ENCODE measurements around the gene CDH10.

CDH10 gene

GRCh38 chr5:24644761-24645160 is at the start of gene CDH10:
Gene CDH10, minus strand, starts transcription at chr5:24644978. Its CDS starts 51,488 bp downstream, at chr5:24593490.
- no peak within 1 kb of the TSS for H3K4me3 ChIP-seq (ENCODE audit: low read depth, low read length)
- TF ChIP-seq CTCF (IDR thresholded peaks at IDR 0.05; ENCODE audit: borderline replicate concordance, insufficient read depth, low read depth, low read length) = no peak

- no peak for TF ChIP-seq CTCF (IDR thresholded peaks at IDR 0.05; ENCODE audit: borderline replicate concordance, insufficient read depth, low read depth, low read length)
- no peak overlapping the region for H3K4me3 ChIP-seq (ENCODE audit: low read depth, low read length)
These were observed 48.8 kb upstream of the CDH10 start for GRCh38 chr5:24693609-24694008.

GRCh38 chr5:24691074-24691473 is 46.3 kb upstream of the CDH10 start:
- TF ChIP-seq CTCF (IDR thresholded peaks at IDR 0.05; ENCODE audit: borderline replicate concordance, insufficient read depth, low read depth, low read length) = no peak

GRCh38 chr5:24681106-24681505 is 36.3 kb upstream of the CDH10 start:
- no peak overlapping the region for H3K4me3 ChIP-seq (ENCODE audit: low read depth, low read length)
- TF ChIP-seq CTCF (IDR thresholded peaks at IDR 0.05; ENCODE audit: borderline replicate concordance, insufficient read depth, low read depth, low read length) = no peak

More at GRCh38 chr5:24691074-24691473, 46.3 kb upstream of the CDH10 start:
- no peak overlapping the region for H3K4me3 ChIP-seq (ENCODE audit: low read depth, low read length)

- H3K4me3 ChIP-seq (ENCODE audit: low read depth, low read length) = no peak overlapping the region
- no peak for TF ChIP-seq CTCF (IDR thresholded peaks at IDR 0.05; ENCODE audit: borderline replicate concordance, insufficient read depth, low read depth, low read length)
These were observed 23.3 kb upstream of the CDH10 start for GRCh38 chr5:24668050-24668449.

GRCh38 chr5:24649531-24649930 is 4.8 kb upstream of the CDH10 start:
- H3K4me3 ChIP-seq (ENCODE audit: low read depth, low read length) = no peak overlapping the region
- TF ChIP-seq CTCF (IDR thresholded peaks at IDR 0.05; ENCODE audit: borderline replicate concordance, insufficient read depth, low read depth, low read length) = no peak

GRCh38 chr5:24646915-24647314 is 2.1 kb upstream of the CDH10 start:
- TF ChIP-seq CTCF (IDR thresholded peaks at IDR 0.05; ENCODE audit: borderline replicate concordance, insufficient read depth, low read depth, low read length) = no peak
- no peak overlapping the region for H3K4me3 ChIP-seq (ENCODE audit: low read depth, low read length)

Measured in GM12875 (cell line).